Astrocyte (in vitro differentiated cells and primary cell): ENCODE data around the gene ZMAT3.

ENCODE experiments used
- CTCF ChIP-seq: IDR thresholded peaks from 2 replicates; pipeline ENCODE4 v1.5.1; 2011; ENCODE audit warnings: low read depth, mild to moderate bottlenecking, inconsistent platforms, low read length, moderate library complexity; ENCODE audit not compliant: insufficient read depth
- EZH2 ChIP-seq: IDR thresholded peaks from 2 replicates; pipeline ENCODE4 v1.6.1; 2012; ENCODE audit warnings: mild to moderate bottlenecking, low read length, inconsistent platforms; ENCODE audit not compliant: insufficient read depth

DNA sequence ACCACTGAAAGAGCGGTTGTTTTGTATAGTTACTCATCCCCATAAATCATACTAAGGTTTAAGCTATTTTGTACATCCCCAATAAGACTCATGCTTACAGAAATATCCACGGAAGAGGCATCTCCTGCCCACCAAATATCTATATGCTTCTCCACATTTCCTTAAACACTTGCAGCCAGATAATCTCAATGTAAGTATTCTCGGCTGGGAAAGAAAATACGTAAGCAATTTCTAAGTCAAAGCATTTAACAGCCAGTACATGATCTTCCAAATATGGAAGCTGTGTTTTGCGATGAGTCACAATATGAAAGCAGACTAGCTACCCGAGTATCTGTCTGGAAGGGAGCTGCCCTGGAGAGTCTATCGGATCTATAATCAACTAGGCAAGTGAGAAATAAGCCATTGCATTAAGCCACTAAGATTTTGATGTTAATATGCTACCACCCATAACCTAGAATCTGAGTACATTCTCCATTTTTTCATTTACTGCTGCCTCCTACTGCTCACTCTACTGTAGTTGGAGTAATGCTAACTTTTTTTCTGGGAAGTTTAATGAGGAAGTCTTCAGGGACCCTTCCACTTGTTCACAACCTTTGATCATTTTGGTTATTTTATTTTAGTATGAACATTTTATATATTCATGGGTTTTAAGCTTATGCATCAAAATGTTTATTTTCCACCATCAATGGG is 26.9 kb upstream of the ZMAT3 start:
- TF ChIP-seq CTCF = no peak
- TF ChIP-seq EZH2 = no peak
